Gastrocnemius medialis (tissue), 4 donors: ENCODE results near the gene MCM8. TPM values are rescaled to one million over a fixed set of nuclear protein-coding genes. Genes with fewer than 3 reads are reported as not detected.

Experiments used
- ATAC-seq, 2 donors: fragments of 150-250 bp; one replicate each; pipeline ENCODE4 v1.9.1; 2016
- DNase-seq, 2 donors: peaks; one replicate each; pipeline ENCODE4 v3.0.0-alpha.2; 2019
- H3K27ac ChIP-seq, 4 donors: fragments of 200-600 bp; sonication (generic); 1 replicate in 1 of 4; 2 replicates in 3 of 4; pipeline ENCODE4 v1.5.1; 2016 to 2018; ENCODE audit warnings: mild to moderate bottlenecking in 2 of 4, moderate library complexity in 1 of 4
- H3K27me3 ChIP-seq, 3 donors: fragments of 200-600 bp; sonication (generic) in 2 of 3; 1 replicate in 1 of 3; 2 replicates in 2 of 3; pipeline versions ENCODE4 v1.5.1 to v1.6.0; 2016 to 2019; ENCODE audit warnings: mild to moderate bottlenecking in 1 of 3, moderate library complexity in 1 of 3
- H3K36me3 ChIP-seq, 2 donors: fragments of 200-600 bp; sonication (generic) in 1 of 2; one replicate each; pipeline ENCODE4 v1.5.1; 2017 to 2018
- H3K4me1 ChIP-seq, 2 donors: fragments of 200-600 bp; sonication (generic) in 1 of 2; one replicate each; pipeline ENCODE4 v1.5.1; 2016 to 2017; ENCODE audit warnings: mild to moderate bottlenecking in 2 of 2
- H3K4me3 ChIP-seq, 4 donors: fragments of 200-600 bp; sonication (generic) in 3 of 4; 1 replicate in 1 of 4; 2 replicates in 3 of 4; pipeline ENCODE4 v1.5.1; 2016 to 2019; ENCODE audit warnings: mild to moderate bottlenecking in 2 of 4
- H3K9me3 ChIP-seq, 3 donors: fragments of 200-600 bp; sonication (generic) in 2 of 3; 1 replicate in 1 of 3; 2 replicates in 2 of 3; pipeline ENCODE4 v1.5.1; 2016 to 2019
- POLR2A ChIP-seq, 2 donors: fragments of 450-650 bp; IDR thresholded peaks; one replicate each; pipeline ENCODE4 v1.6.1; 2017; ENCODE audit warnings: antibody characterized with exemption in 2 of 2, mild to moderate bottlenecking in 2 of 2, moderate library complexity in 2 of 2
- in situ Hi-C, 4 donors: fragments of 200-750 bp; cut with MboI; loops; one replicate each; pipeline versions ENCODE4 v1.15.0 to v1.8.0; 2017; ENCODE audit warnings: low sequenced_read_pairs in 4 of 4
- intact Hi-C: fragments of 100-400 bp; cut with DNase I; formaldehyde crosslinking; loops from one replicate; pipeline ENCODE4 v1.15.1; 2023; ENCODE audit warnings: low total_unique reads
- total RNA-seq, 4 donors: library from RNA; depleted of rRNA; stranded (reverse); fragments of >200 nt; gene quantifications; one replicate each; pipeline versions ENCODE4 v1.1.0 to v1.2.3, GENCODE V29; 2016
- TF ChIP-seq, protein P1 (sequence below), 5 experiments: fragments of 450-650 bp in 3 of 5; fragments of 200-600 bp in 2 of 5; sonication (generic) in 2 of 5; IDR thresholded peaks in 4 of 5; conservative IDR thresholded peaks in 1 of 5; 1 replicate in 4 of 5; 2 replicates in 1 of 5; pipeline ENCODE4 v1.5.1; 2016 to 2019; ENCODE audit warnings: antibody characterized with exemption in 5 of 5, mild to moderate bottlenecking in 3 of 5, moderate library complexity in 3 of 5

The MCM8 gene
- total RNA-seq, 4 donors from 2014 or later: 2.4 to 5.9 (median 5.2) TPM

DNA sequence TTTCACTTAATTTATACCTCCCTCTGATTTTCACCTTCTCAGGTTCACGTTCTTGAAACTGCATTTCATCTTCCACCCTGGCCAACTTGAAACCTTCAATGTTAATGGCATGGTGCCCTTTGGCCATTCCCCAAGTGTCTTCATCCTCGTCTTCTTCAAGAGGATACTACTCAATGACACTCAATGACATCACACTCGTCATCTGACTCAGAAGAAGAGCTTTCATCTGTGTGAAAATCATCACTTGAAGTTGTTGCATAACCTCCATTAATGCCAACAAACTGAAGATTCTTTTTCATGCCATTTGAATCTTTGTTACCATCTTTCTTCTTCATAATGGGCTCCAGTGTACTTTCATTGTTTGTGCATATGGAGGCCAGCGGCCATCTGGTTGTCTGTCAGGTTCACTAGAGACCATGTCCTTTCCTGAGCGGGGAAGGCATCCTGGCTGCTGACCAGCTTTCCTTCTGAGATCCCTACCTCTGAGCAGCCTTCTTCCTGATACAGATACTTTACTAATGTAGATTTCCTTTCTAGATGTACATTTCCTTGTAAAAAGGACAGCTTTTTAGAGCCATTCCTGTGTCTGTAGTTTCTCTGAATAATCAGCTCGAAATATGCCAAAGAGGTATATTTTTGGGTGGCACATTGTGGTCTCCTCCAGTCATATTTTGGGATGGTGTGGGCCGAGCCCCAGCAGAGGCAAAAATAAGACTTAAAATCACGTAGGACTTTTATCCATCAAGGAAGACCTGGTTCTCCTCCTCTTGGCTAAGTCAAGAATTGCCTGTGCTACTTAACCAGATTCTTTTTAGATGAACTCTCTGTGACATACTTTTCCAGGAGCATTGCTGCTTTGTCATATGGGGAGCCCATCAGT is 21.4 kb upstream of the MCM8 start:
- ATAC-seq: no peak
- intact Hi-C loops: no loop called here
- Histone ChIP-seq H3K27me3 (no peaks in the 10 kb centered on the region), H3K4me3 (no peak overlapping the region), H3K4me1 (no peaks in the 10 kb centered on the region), H3K36me3 (no peaks in the 10 kb centered on the region), H3K27ac (no peak overlapping the region), H3K9me3 (no peaks in the 10 kb centered on the region)
- in situ Hi-C loops: loop anchor here in 2 of 4 donors (25.0 kb wide), 1 partner anchor 392 kb away; no protein-coding TSS in a partner anchor
- no peak for TF ChIP-seq POLR2A (IDR thresholded peaks at IDR 0.05)
- TF ChIP-seq, protein P1, sequence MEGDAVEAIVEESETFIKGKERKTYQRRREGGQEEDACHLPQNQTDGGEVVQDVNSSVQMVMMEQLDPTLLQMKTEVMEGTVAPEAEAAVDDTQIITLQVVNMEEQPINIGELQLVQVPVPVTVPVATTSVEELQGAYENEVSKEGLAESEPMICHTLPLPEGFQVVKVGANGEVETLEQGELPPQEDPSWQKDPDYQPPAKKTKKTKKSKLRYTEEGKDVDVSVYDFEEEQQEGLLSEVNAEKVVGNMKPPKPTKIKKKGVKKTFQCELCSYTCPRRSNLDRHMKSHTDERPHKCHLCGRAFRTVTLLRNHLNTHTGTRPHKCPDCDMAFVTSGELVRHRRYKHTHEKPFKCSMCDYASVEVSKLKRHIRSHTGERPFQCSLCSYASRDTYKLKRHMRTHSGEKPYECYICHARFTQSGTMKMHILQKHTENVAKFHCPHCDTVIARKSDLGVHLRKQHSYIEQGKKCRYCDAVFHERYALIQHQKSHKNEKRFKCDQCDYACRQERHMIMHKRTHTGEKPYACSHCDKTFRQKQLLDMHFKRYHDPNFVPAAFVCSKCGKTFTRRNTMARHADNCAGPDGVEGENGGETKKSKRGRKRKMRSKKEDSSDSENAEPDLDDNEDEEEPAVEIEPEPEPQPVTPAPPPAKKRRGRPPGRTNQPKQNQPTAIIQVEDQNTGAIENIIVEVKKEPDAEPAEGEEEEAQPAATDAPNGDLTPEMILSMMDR (IDR thresholded peaks at IDR 0.05 in 4 of 5, conservative IDR thresholded peaks at IDR 0.05 in 1 of 5): no peak
- DNase-seq: no peak

DNA sequence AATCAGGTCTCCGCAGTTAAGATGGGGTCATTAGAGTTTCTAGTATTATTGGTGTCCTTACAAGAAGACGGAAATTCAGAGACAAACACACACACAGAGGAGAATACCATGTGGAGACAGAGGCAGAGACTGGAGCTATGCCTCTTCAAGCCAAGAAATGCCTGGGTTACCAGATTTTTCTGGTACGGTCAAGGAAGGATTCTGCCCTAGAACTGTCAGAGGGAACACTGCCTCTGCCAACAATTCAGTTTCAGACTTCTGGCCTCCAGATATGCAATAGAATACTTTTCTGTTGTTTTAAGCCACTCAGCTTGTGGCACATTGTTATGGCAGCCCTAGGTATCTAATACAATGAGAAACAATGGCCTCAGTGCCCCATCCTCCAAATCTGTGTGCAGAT is 19.0 kb upstream of the MCM8 start:
- ATAC-seq (no peak), DNase-seq (no peak)
- H3K36me3 ChIP-seq: no peaks in the 10 kb centered on the region
- no peak overlapping the region for H3K27ac ChIP-seq
- in situ Hi-C loops: loop anchor here in 3 of 4 donors (10.0 to 25.0 kb wide), 2 partner anchors 387 to 394 kb away; no protein-coding TSS in a partner anchor
- TF ChIP-seq POLR2A (IDR thresholded peaks at IDR 0.05): no peak
- TF ChIP-seq, protein P1 (IDR thresholded peaks at IDR 0.05 in 4 of 5, conservative IDR thresholded peaks at IDR 0.05 in 1 of 5): no peak
- no peak overlapping the region for H3K4me3 ChIP-seq
- no peaks in the 10 kb centered on the region for H3K27me3 ChIP-seq
- intact Hi-C loops: loop anchor here (5.0 to 10.0 kb wide), 3 partner anchors 109 to 377 kb away; no protein-coding TSS in a partner anchor
- H3K4me1 ChIP-seq: no peaks in the 10 kb centered on the region
- no peaks in the 10 kb centered on the region for H3K9me3 ChIP-seq

DNA sequence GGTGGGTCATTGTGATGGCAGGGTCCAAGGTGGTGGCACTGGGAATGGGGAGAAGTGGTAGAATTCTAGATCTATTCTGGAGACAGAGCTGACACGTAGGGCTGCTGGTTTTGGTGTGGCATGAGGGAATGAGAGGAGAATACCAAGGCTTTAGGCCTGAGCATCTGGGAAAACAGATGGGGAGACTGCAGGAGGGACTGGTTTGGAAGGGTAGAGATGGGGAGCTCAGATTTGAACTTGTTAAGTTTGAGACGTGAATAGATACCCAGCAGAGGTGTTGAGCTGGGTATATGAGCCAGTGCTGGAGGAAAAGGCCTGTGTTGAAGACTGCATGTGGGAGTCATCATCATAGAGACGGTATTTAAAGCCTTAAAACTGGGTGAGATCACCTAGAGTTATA is 17.7 kb upstream of the MCM8 start:
- DNase-seq (no peak), ATAC-seq (no peak)
- Histone ChIP-seq H3K4me1 (no peaks in the 10 kb centered on the region), H3K9me3 (no peaks in the 10 kb centered on the region), H3K4me3 (no peak overlapping the region), H3K27me3 (no peaks in the 10 kb centered on the region), H3K36me3 (peaks cover 0 to 6% of the 10 kb centered on the region in 2 donors), H3K27ac (no peak overlapping the region)
- in situ Hi-C loops (loop anchor here in 3 of 4 donors (10.0 to 25.0 kb wide), 2 partner anchors 388 to 395 kb away; no protein-coding TSS in a partner anchor), intact Hi-C loops (loop anchor here (5.0 to 10.0 kb wide), 3 partner anchors 110 to 378 kb away; no protein-coding TSS in a partner anchor)
- TF ChIP-seq, protein P1 (IDR thresholded peaks at IDR 0.05 in 4 of 5, conservative IDR thresholded peaks at IDR 0.05 in 1 of 5): no peak
- no peak for TF ChIP-seq POLR2A (IDR thresholded peaks at IDR 0.05)

DNA sequence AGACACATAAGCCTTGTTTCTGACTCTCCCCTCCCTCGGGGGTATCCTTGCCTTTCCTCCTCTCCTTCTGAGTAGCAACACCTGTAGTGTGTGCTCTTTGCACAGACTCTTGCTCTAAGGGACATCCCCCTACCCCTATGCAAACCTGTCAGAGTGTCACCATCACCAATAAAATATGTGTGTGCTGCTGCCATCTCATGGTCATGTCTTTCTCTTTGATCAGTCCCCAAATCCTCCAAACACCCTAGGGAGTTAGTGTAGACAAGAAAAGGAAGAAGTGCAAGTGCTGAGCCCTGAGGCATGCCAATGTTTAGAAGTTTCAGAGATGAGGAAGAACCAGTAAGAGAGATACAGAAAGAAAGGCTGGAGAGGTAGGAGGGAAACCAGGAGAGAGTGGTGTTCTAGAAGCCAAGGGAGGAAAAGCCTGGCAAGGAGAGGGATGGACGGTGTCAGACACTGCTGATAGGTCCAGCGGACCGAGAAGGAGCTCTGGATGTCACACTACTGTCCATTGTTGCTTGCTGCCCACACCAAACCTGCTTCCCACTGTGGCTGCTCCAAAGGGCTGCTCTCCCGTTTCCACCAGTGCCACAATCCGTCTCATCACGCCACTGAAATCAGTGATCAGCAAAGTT is 16.5 kb upstream of the MCM8 start:
- in situ Hi-C loops: loop anchor here in 3 of 4 donors (10.0 to 25.0 kb wide), 2 partner anchors 389 to 397 kb away; no protein-coding TSS in a partner anchor

More for the DNA sequence above, 16.5 kb upstream of the MCM8 start:
- ATAC-seq (peak; percentile 64 to 75), DNase-seq (no peak)
- Histone ChIP-seq H3K27ac (no peak overlapping the region), H3K9me3 (no peaks in the 10 kb centered on the region), H3K4me3 (no peak overlapping the region), H3K36me3 (peaks cover 0 to 17% of the 10 kb centered on the region in 2 donors), H3K4me1 (no peaks in the 10 kb centered on the region), H3K27me3 (no peaks in the 10 kb centered on the region)
- TF ChIP-seq POLR2A (IDR thresholded peaks at IDR 0.05): no peak
- TF ChIP-seq, protein P1 (IDR thresholded peaks at IDR 0.05 in 4 of 5, conservative IDR thresholded peaks at IDR 0.05 in 1 of 5): peak in 4 of 5 experiments; percentile 21 to 38 (median 28)
- intact Hi-C loops: loop anchor here (5.0 to 10.0 kb wide), 3 partner anchors 112 to 379 kb away; no protein-coding TSS in a partner anchor
